Upper lobe of right lung (tissue), 1 donor: ENCODE results near the gene TNXB. TPM values are rescaled to one million over a fixed set of nuclear protein-coding genes. Genes with fewer than 3 reads are reported as not detected.

Source experiments
- ATAC-seq: fragments of 200-7000 bp; cut with Tn5 transposase; one replicate; pipeline ENCODE4 v1.9.1; 2020; ENCODE audit warnings: mild to moderate bottlenecking, moderate library complexity
- DNase-seq: peaks from one replicate; pipeline ENCODE4 v3.0.0-alpha.2; 2020
- H3K27ac ChIP-seq: fragments of 200-600 bp; one replicate; pipeline ENCODE4 v1.8.0; 2022
- H3K27me3 ChIP-seq: fragments of 200-600 bp; one replicate; pipeline ENCODE4 v1.8.0; 2022; ENCODE audit warnings: mild to moderate bottlenecking
- H3K36me3 ChIP-seq: fragments of 200-600 bp; one replicate; pipeline ENCODE4 v1.8.0; 2022
- H3K4me1 ChIP-seq: fragments of 200-600 bp; one replicate; pipeline ENCODE4 v1.8.0; 2022
- H3K4me3 ChIP-seq: fragments of 200-600 bp; one replicate; pipeline ENCODE4 v1.8.0; 2022; ENCODE audit warnings: mild to moderate bottlenecking
- H3K9me3 ChIP-seq: fragments of 200-600 bp; one replicate; pipeline ENCODE4 v1.8.0; 2022
- intact Hi-C: fragments of 100-400 bp; cut with DNase I; formaldehyde crosslinking; loops from one replicate; pipeline ENCODE4 v1.11.0; 2022
- total RNA-seq: library from RNA; stranded (reverse); fragmentation: NEBNext Ultra II Directional; extraction: Animal tissue kit (Norgen Biotek cat#: 25700); gene quantifications from one replicate; pipeline ENCODE4 v1.2.1, GENCODE V29; 2021
- TF ChIP-seq, protein P1 (sequence below): fragments of 200-600 bp; IDR thresholded peaks from one replicate; pipeline ENCODE4 v1.8.0; 2022; ENCODE audit warnings: antibody characterized with exemption
- donor health status: DM: no; HTN: yes; CAD: no; lungs with severe emphysema.

Gene TNXB
- total RNA-seq, 1 donor from 2014 or later, result 162 TPM

DNA sequence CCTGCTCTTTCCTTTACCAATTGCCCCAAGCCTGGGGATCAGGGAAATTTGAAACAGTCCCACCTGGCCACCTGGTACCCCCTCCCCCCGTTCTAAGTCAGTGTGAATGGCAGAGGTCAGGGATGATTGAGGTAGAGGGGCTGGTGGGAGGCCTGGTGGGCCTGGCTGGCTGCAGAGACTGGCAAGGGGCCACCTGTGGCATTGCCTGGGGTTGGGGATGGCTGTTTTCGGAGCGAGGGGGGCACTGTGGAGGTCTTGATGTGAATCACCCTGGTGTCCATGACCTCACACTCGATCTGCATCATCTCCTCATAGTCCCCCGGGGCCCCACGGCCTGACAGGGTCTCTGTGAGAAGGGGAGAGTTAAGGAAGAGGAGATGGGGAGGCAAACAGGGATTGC is 6.5 kb upstream of the TNXB start:
- Histone ChIP-seq H3K4me3 (no peak overlapping the region), H3K27ac (no peak overlapping the region), H3K9me3 (no peaks in the 10 kb centered on the region), H3K36me3 (peaks cover 47% of the 10 kb centered on the region), H3K27me3 (no peaks in the 10 kb centered on the region), H3K4me1 (peaks cover 43% of the 10 kb centered on the region)
- TF ChIP-seq, protein P1, sequence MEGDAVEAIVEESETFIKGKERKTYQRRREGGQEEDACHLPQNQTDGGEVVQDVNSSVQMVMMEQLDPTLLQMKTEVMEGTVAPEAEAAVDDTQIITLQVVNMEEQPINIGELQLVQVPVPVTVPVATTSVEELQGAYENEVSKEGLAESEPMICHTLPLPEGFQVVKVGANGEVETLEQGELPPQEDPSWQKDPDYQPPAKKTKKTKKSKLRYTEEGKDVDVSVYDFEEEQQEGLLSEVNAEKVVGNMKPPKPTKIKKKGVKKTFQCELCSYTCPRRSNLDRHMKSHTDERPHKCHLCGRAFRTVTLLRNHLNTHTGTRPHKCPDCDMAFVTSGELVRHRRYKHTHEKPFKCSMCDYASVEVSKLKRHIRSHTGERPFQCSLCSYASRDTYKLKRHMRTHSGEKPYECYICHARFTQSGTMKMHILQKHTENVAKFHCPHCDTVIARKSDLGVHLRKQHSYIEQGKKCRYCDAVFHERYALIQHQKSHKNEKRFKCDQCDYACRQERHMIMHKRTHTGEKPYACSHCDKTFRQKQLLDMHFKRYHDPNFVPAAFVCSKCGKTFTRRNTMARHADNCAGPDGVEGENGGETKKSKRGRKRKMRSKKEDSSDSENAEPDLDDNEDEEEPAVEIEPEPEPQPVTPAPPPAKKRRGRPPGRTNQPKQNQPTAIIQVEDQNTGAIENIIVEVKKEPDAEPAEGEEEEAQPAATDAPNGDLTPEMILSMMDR, result no peak
- DNase-seq, result no peak
- no peak for ATAC-seq
- intact Hi-C loops, result no loop called here

DNA sequence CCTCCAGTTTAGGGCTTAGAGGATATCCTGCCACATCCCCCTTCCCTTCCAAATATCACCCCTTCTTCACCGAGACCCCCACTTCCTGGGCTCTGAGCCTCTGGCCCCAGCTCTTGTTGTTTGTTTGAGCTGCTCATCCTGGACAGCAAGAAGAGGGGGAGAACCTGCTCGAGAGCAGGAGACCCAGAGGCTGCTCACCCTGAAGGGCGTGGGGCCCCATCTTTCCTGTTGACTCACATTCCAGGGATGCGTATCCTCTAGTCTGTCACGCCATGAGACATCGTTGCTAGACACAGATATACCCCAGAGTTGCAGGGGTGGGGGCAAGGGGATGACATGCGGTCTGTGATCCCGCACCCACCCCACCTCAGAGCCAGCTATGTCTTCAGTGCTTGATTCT is 5.7 kb upstream of the TNXB start:
- ATAC-seq, result no peak
- Histone ChIP-seq H3K36me3 (peaks cover 38% of the 10 kb centered on the region), H3K4me3 (no peak overlapping the region), H3K4me1 (peaks cover 51% of the 10 kb centered on the region), H3K27me3 (no peaks in the 10 kb centered on the region), H3K9me3 (no peaks in the 10 kb centered on the region), H3K27ac (peak overlapping the region; percentile 77)
- DNase-seq, result no peak
- TF ChIP-seq, protein P1, result no peak
- intact Hi-C loops, result no loop called here

DNA sequence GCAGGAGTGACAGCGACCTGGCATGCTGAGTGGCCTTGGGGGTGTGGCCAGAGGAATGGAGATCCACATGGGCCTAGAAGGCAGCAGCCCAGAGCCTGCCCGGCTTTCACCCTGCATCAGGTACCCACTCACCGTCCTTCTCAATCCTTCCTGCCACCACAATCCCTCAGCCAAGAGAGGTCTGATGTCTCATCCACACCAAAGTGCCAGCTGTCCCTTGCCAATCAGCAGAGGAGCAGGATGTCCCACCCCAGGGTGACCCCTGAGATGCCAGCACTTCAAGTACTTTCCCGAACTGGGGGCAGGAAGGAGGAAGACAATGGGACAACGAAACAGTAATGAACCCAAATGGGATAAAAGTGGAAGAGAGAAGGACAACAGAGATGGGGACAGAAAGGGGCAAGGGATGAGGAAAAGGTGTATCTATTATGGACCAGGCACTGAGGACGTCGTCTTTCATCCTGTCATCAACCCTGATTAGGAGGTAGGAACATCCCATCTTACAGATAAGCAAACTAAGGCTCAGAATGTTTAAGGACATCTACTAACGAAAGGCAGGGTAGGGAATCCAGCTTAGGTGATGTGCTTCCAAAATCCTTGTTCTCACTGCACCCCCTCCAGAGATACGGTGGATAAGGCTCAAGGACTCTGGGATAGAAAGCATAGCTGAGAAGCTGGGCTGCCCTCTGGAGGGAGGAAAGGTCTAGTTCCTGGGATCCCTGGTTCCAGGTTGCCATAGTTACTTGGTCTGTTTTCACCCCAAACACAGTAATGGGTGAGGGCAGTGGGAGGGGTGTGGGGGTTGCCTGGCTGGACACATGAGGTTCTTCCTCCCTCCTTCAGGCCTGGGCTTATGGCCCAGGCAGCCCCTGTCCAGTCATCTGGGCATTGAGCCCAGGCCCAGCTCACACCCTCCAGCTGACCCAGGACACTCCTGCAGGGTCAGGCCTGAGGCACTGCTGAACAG is 4.5 kb upstream of the TNXB start:
- peaks cover 42% of the 10 kb centered on the region for H3K4me1 ChIP-seq
- ATAC-seq (peak; percentile 77), DNase-seq (peak; percentile 79)
- peak overlapping the region; percentile 77 for H3K27ac ChIP-seq
- TF ChIP-seq, protein P1, result peak; percentile 29
- no peaks in the 10 kb centered on the region for H3K9me3 ChIP-seq
- peaks cover 33% of the 10 kb centered on the region for H3K36me3 ChIP-seq
- intact Hi-C loops, result no loop called here
- H3K4me3 ChIP-seq, result no peak overlapping the region
- no peaks in the 10 kb centered on the region for H3K27me3 ChIP-seq

DNA sequence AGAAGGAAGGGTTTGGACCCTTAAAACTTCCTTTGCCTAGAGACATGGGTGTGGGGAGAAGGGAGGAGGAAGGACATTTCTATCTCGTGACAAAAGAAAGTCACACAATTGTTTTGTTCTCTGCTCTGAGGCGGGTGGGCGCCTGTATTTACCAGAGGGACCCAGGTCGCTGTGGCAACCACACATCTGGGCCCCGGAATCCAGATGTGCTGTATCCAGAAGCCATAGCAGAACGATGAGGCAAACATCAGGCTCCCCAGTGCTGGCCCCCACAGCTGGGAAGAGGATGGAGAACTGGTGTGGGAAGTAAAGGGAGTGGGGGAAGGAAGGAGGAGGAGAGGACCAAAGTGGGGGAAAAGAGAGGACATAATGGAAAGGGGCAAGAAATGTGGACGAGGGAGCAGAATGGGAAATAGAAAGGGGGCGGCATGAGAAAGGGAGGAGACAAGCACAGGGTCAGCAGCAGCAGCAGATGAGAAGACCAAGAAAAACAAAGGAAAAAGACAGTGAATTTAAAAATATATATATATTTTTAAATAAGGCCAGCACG is 3.4 kb upstream of the TNXB start:
- TF ChIP-seq, protein P1, result no peak
- ATAC-seq (no peak), DNase-seq (no peak)
- Histone ChIP-seq H3K36me3 (peaks cover 21% of the 10 kb centered on the region), H3K4me1 (peaks cover 50% of the 10 kb centered on the region), H3K9me3 (no peaks in the 10 kb centered on the region), H3K4me3 (no peak overlapping the region), H3K27me3 (no peaks in the 10 kb centered on the region), H3K27ac (peak overlapping the region; percentile 77)
- intact Hi-C loops, result no loop called here

DNA sequence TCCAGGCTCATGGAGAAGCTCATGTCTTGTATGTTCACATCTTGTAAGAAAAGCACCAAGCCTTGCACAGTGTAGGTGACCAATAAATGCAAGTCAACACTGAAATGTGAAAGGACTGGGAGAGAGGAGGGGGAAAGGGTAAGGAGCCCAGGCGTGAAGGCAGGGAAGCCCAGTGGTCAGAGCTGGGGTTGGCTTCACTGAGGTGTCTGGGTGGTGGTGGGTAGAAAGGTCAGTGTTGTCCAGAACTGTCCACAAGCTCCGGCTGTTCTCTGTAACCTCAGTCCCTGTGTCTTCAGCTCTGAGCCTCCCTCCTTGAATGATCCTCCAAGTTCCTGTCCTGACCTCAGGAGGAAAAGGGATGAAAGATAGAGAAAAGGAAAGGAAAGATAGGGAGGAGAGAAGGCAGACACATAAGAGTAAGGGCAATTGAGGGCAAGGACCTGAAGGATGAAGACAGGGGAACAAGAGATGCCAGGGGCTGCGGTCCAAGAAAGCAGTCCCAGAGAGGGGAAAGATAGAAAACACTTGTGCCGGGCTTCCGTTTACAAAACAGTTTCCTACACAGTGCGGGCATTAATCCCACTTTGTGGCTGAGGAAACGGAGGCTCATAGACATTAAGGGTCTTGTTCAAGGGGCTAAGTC is 2.4 kb upstream of the TNXB start:
- Histone ChIP-seq H3K27me3 (no peaks in the 10 kb centered on the region), H3K36me3 (peaks cover 12% of the 10 kb centered on the region), H3K4me3 (no peak overlapping the region), H3K27ac (peak overlapping the region; percentile 77), H3K9me3 (no peaks in the 10 kb centered on the region), H3K4me1 (peaks cover 58% of the 10 kb centered on the region)
- no peak for ATAC-seq
- TF ChIP-seq, protein P1, result no peak
- no peak for DNase-seq
- intact Hi-C loops, result no loop called here
